IMR-90 (cell line): ENCODE data around the gene MRPL54. TPM values are rescaled to one million over a fixed set of nuclear protein-coding genes. Genes with fewer than 3 reads are reported as not detected.

Source experiments
- ATAC-seq: fragments of 200-7000 bp; cut with Tn5 transposase; 2 replicates; pipeline ENCODE4 v1.9.1; 2020; ENCODE audit warnings: low read depth, mild to moderate bottlenecking, moderate library complexity
- BruUV-seq: library from RNA; stranded (reverse); fragments of 400-500 nt; replicated peaks from 2 replicates; lab custom pipeline; 2021; lab: Mats Ljungman, UMichigan
- CTCF ChIA-PET: fragments of 300-600 bp; formaldehyde crosslinking; extraction: SDS; loops from one replicate; lab custom pipeline; 2021; ENCODE audit warnings: antibody characterized with exemption; lab: Yijun Ruan, JAX
- POLR2A ChIA-PET: fragments of 300-600 bp; sonication (Branson Sonifier 250); formaldehyde crosslinking; loops from one replicate; lab custom pipeline; 2022; ENCODE audit warnings: antibody characterized with exemption; ENCODE audit not compliant: unreplicated experiment; lab: Charles Lee
- DNase-seq: peaks from one replicate; pipeline ENCODE4 v3.0.0; 2013
- H2AFZ ChIP-seq: replicated peaks from 2 replicates; pipeline ENCODE3; 2013; ENCODE audit warnings: low read length, mild to moderate bottlenecking; ENCODE audit not compliant: poor library complexity
- H2AK5ac ChIP-seq: 2 replicates; pipeline ENCODE4 v1.6.1; 2013; ENCODE audit warnings: low read depth, low read length, inconsistent platforms
- H2AK9ac ChIP-seq: replicated peaks from 2 replicates; pipeline ENCODE3; 2013; ENCODE audit warnings: mild to moderate bottlenecking, low read depth, low read length, moderate library complexity; ENCODE audit not compliant: poor library complexity
- H2BK120ac ChIP-seq: 2 replicates; pipeline ENCODE4 v1.6.1; 2013; ENCODE audit warnings: low read depth, low read length, inconsistent platforms
- H2BK15ac ChIP-seq: 3 replicates; pipeline ENCODE4 v1.6.1; 2013; ENCODE audit warnings: low read depth, low read length, inconsistent platforms
- H2BK20ac ChIP-seq: 2 replicates; pipeline ENCODE4 v1.6.1; 2013; ENCODE audit warnings: low read depth, mild to moderate bottlenecking, inconsistent platforms, low read length, moderate library complexity
- H2BK5ac ChIP-seq: 2 replicates; pipeline ENCODE4 v1.6.1; 2013; ENCODE audit warnings: mild to moderate bottlenecking, low read depth, low read length, inconsistent platforms; ENCODE audit not compliant: poor library complexity, severe bottlenecking
- H3K14ac ChIP-seq: replicated peaks from 2 replicates; pipeline ENCODE4 v1.6.1; 2013; ENCODE audit warnings: low read depth, low read length, inconsistent platforms
- H3K18ac ChIP-seq: 2 replicates; pipeline ENCODE4 v1.6.1; 2013; ENCODE audit warnings: low read depth, low read length, control low read depth
- H3K23ac ChIP-seq: 2 replicates; pipeline ENCODE4 v1.6.1; 2013; ENCODE audit warnings: low read depth, low read length, inconsistent platforms
- H3K27ac ChIP-seq: 2 replicates; pipeline ENCODE4 v1.5.1; 2013; ENCODE audit warnings: mild to moderate bottlenecking, control low read depth, low read length; ENCODE audit not compliant: insufficient read depth
- H3K27me3 ChIP-seq: 2 replicates; pipeline ENCODE4 v1.6.1; 2013; ENCODE audit warnings: low read length; ENCODE audit not compliant: control insufficient read depth, insufficient read depth
- H3K36me3 ChIP-seq: 2 replicates; pipeline ENCODE4 v1.6.1; 2013; ENCODE audit warnings: low read length, mixed read lengths; ENCODE audit not compliant: control insufficient read depth, insufficient read depth
- H3K4ac ChIP-seq: 2 replicates; pipeline ENCODE4 v1.6.1; 2013; ENCODE audit warnings: low read depth, low read length, inconsistent platforms
- H3K4me1 ChIP-seq: 2 replicates; pipeline ENCODE4 v1.6.1; 2013; ENCODE audit warnings: low read length, mixed read lengths; ENCODE audit not compliant: control insufficient read depth, insufficient read depth
- H3K4me2 ChIP-seq: 2 replicates; pipeline ENCODE4 v1.6.1; 2013; ENCODE audit warnings: low read depth, mild to moderate bottlenecking, control low read depth, low read length, moderate library complexity
- H3K4me3 ChIP-seq: 2 replicates; pipeline ENCODE4 v1.5.1; 2013; ENCODE audit warnings: low read depth, mild to moderate bottlenecking, control low read depth, low read length, moderate library complexity; ENCODE audit not compliant: insufficient read depth
- H3K56ac ChIP-seq: 2 replicates; pipeline ENCODE4 v1.6.1; 2013; ENCODE audit warnings: low read length, inconsistent platforms; ENCODE audit not compliant: insufficient read depth; ENCODE audit errors: extremely low read depth
- H3K79me1 ChIP-seq, 2 experiments: 2 replicates each; pipeline ENCODE4 v1.6.1; 2013; ENCODE audit warnings: low read length in 2 of 2, inconsistent platforms in 1 of 2, low read depth in 1 of 2
- H3K9ac ChIP-seq: 2 replicates; pipeline ENCODE4 v1.6.1; 2013; ENCODE audit warnings: low read depth, low read length, control low read depth
- H3K9me1 ChIP-seq: 2 replicates; pipeline ENCODE4 v1.6.1; 2013; ENCODE audit warnings: low read length, inconsistent platforms; ENCODE audit not compliant: insufficient read depth
- H3K9me3 ChIP-seq: 2 replicates; pipeline ENCODE4 v1.6.1; 2013; ENCODE audit warnings: low read length; ENCODE audit not compliant: control insufficient read depth, insufficient read depth
- H4K20me1 ChIP-seq: 2 replicates; pipeline ENCODE4 v1.6.1; 2013; ENCODE audit warnings: low read length, inconsistent platforms; ENCODE audit not compliant: insufficient read depth
- H4K5ac ChIP-seq: 2 replicates; pipeline ENCODE4 v1.6.1; 2013; ENCODE audit warnings: mild to moderate bottlenecking, low read depth, low read length, control low read depth
- H4K8ac ChIP-seq, 2 experiments: 2 replicates each; pipeline ENCODE4 v1.6.1; 2013; ENCODE audit warnings: low read depth in 2 of 2, low read length in 2 of 2, control low read depth in 1 of 2, inconsistent platforms in 1 of 2
- H4K91ac ChIP-seq: 2 replicates; pipeline ENCODE4 v1.6.1; 2013; ENCODE audit warnings: low read depth, low read length, inconsistent platforms; ENCODE audit not compliant: insufficient read depth
- BHLHE40 ChIP-seq: fragments of 150-350 bp; IDR thresholded peaks from 2 replicates; pipeline ENCODE4 v1.6.1; 2016; ENCODE audit warnings: mild to moderate bottlenecking, low read depth, low read length
- CEBPB ChIP-seq: IDR thresholded peaks from 2 replicates; pipeline ENCODE4 v1.6.1; 2012; ENCODE audit warnings: low read depth, low read length, improper control_type of control experiment
- CHD1 ChIP-seq: IDR thresholded peaks from 2 replicates; pipeline ENCODE4 v1.6.1; 2012; ENCODE audit warnings: low read depth, low read length, improper control_type of control experiment
- FOS ChIP-seq: fragments of 150-350 bp; IDR thresholded peaks from 2 replicates; pipeline ENCODE4 v1.6.1; 2016; ENCODE audit warnings: low read depth, low read length
- MAFK ChIP-seq: IDR thresholded peaks from 2 replicates; pipeline ENCODE4 v1.6.1; 2012; ENCODE audit warnings: low read depth, low read length, improper control_type of control experiment
- MAZ ChIP-seq: IDR thresholded peaks from 2 replicates; pipeline ENCODE4 v1.6.1; 2012; ENCODE audit warnings: low read depth, mild to moderate bottlenecking, low read length, improper control_type of control experiment, moderate library complexity, borderline replicate concordance
- MXI1 ChIP-seq: IDR thresholded peaks from 2 replicates; pipeline ENCODE4 v1.6.1; 2012; ENCODE audit warnings: low read depth, mild to moderate bottlenecking, low read length, moderate library complexity, borderline replicate concordance
- NFE2L2 ChIP-seq: fragments of 150-350 bp; IDR thresholded peaks from 2 replicates; pipeline ENCODE4 v1.6.1; 2016; ENCODE audit warnings: low read depth, mild to moderate bottlenecking, low read length
- POLR2A ChIP-seq: IDR thresholded peaks from 2 replicates; pipeline ENCODE4 v1.6.1; 2012; ENCODE audit warnings: mild to moderate bottlenecking, low read depth, low read length
- RAD21 ChIP-seq: IDR thresholded peaks from 2 replicates; pipeline ENCODE4 v1.6.1; 2012; ENCODE audit warnings: low read length, improper control_type of control experiment
- RCOR1 ChIP-seq: IDR thresholded peaks from 2 replicates; pipeline ENCODE4 v1.6.1; 2012; ENCODE audit warnings: mild to moderate bottlenecking, low read length, improper control_type of control experiment; ENCODE audit not compliant: insufficient replicate concordance
- RFX5 ChIP-seq: IDR thresholded peaks from 2 replicates; pipeline ENCODE4 v1.8.0; 2012; ENCODE audit warnings: low read depth, mild to moderate bottlenecking, low read length, moderate library complexity
- SMC3 ChIP-seq: fragments of 150-350 bp; IDR thresholded peaks from 2 replicates; pipeline ENCODE4 v1.6.1; 2016; ENCODE audit warnings: low read depth, mild to moderate bottlenecking, antibody characterized with exemption, low read length, moderate library complexity
- WGBS, 2 experiments: methylation state at CpG; one replicate each; pipeline versions ENCODE4 v1.1.5 to v1.1.7; 2013; ENCODE audit warnings: missing lambda C conversion rate in 2 of 2; ENCODE audit not compliant: insufficient read length in 1 of 2; ENCODE audit errors: extremely low coverage in 2 of 2; 5-methylcytosine and 5-hydroxymethylcytosine counted together
- dilution Hi-C: fragments of 300-500 bp; cut with HindIII; formaldehyde crosslinking; loops from one replicate; pipeline ENCODE4 v1.14.3; 2018; ENCODE audit warnings: low sequenced_read_pairs; ENCODE audit not compliant: unreplicated experiment
- in situ Hi-C: fragments of 300-500 bp; cut with MboI; formaldehyde crosslinking; loops from 3 replicates; pipeline ENCODE4 v1.14.3; 2019; ENCODE audit warnings: low sequenced_read_pairs, inconsistent platforms, mixed read lengths
- intact Hi-C: fragments of 100-400 bp; cut with micrococcal nuclease; formaldehyde crosslinking; loops from 2 replicates; pipeline ENCODE4 v1.10.0; 2022
- polyA plus RNA-seq, 3 experiments: library from polyadenylated mRNA; depleted of rRNA; stranded (reverse); fragments of >200 nt; gene quantifications; 2 replicates each; pipeline ENCODE4 v1.2.3, GENCODE V29; 2012; ENCODE audit warnings: low replicate concordance in 1 of 3
- total RNA-seq: library from RNA; depleted of rRNA; stranded (reverse); fragments of >200 nt; gene quantifications from 2 replicates; pipeline ENCODE4 v1.2.3, GENCODE V29; 2012
- TF ChIP-seq, protein P1 (sequence below): fragments of 150-350 bp; IDR thresholded peaks from 2 replicates; pipeline ENCODE4 v1.6.1; 2016; ENCODE audit warnings: low read depth, mild to moderate bottlenecking, low read length, moderate library complexity, borderline replicate concordance
- TF ChIP-seq, protein P2 (sequence below): fragments of 150-350 bp; IDR thresholded peaks from 2 replicates; pipeline ENCODE4 v1.6.1; 2017; ENCODE audit warnings: mild to moderate bottlenecking, antibody characterized with exemption, low read length, low read depth

The MRPL54 gene
- total and polyA plus RNA-seq, 2 of the 4 experiments (the other 2 are of a cell fraction) = 55.9 to 75.7 TPM

DNA sequence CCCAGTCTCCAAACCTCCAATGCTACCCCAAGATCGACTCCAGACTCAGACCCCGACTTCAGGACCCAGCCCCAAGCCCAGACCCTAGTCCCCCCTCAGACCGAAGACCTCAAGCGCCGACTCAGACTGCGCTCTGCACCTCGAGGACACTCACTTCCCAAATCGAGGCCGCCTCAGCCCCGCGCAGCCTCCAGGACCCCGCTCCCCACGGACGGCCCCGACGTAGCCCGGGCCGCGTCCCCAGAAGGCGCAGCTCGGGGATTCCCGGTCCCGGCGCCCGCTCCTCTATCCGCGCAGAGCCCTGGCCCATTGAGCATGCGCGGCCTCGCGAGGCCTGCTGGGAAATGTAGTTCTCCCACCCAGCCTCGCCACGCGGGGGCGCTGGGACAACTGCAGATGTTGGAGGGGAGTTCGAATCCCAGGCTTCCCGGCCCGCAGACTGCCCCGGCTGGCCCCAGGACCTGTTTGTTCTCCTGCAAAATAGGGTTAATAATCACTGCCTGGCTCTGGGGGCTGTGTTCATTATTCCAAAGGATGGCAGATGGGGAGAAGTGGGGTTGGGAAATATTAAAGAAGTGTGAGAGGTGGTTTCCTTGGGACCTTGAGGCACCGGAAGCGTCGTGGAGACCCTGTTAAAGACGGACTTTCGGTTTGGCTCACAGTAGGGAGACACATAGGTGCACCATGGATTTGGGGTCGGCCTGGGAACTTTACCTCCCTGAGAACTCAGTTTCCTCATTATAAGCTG is 926 bp upstream of the MRPL54 start, which contains the start of gene APBA3:
Gene APBA3, minus strand, starts transcription at position 311 of the 748 bp plus-strand sequence. CDS start 1,428 bp downstream, outside the sequence.
- in situ Hi-C loops = no loop called here
- TF ChIP-seq FOS (no peak), NFE2L2 (no peak), MAZ (peak; percentile 56; the same call in 1 of the 2 replicates), RFX5 (no peak), SMC3 (no peak), RAD21 (no peak), BHLHE40 (no peak), CHD1 (no peak), POLR2A (peak; percentile 66; the same call in 1 of the 2 replicates), CEBPB (no peak), RCOR1 (no peak), MAFK (no peak), MXI1 (no peak; the same call in 1 of the 2 replicates)
- TF ChIP-seq, protein P1, sequence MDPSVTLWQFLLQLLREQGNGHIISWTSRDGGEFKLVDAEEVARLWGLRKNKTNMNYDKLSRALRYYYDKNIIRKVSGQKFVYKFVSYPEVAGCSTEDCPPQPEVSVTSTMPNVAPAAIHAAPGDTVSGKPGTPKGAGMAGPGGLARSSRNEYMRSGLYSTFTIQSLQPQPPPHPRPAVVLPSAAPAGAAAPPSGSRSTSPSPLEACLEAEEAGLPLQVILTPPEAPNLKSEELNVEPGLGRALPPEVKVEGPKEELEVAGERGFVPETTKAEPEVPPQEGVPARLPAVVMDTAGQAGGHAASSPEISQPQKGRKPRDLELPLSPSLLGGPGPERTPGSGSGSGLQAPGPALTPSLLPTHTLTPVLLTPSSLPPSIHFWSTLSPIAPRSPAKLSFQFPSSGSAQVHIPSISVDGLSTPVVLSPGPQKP = no peak
- TF ChIP-seq, protein P2, sequence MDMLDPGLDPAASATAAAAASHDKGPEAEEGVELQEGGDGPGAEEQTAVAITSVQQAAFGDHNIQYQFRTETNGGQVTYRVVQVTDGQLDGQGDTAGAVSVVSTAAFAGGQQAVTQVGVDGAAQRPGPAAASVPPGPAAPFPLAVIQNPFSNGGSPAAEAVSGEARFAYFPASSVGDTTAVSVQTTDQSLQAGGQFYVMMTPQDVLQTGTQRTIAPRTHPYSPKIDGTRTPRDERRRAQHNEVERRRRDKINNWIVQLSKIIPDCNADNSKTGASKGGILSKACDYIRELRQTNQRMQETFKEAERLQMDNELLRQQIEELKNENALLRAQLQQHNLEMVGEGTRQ = peak; percentile 36; the same call in 1 of the 2 replicates

More for the DNA sequence above, 926 bp upstream of the MRPL54 start, which contains the start of gene APBA3:
- dilution Hi-C loops (no loop called here), intact Hi-C loops (no loop called here)
- CTCF ChIA-PET = interaction anchor here (0.5 to 0.7 kb wide), 2 partner anchors 30 to 227 kb away, joined by 3 to 4 read pairs; no protein-coding TSS in a partner anchor
- Histone ChIP-seq H4K91ac (peak within 1 kb of the TSS; percentile 80), H2BK5ac (peak within 1 kb of the TSS; percentile 93), H3K36me3 (peaks cover 10% of the 10 kb centered on the region; the same call in 1 of the 2 replicates), H3K56ac (peak within 1 kb of the TSS; percentile 83), H4K5ac (peak within 1 kb of the TSS; percentile 76), H3K27ac (peak within 1 kb of the TSS; percentile 97), H3K23ac (peak within 1 kb of the TSS; percentile 87), H3K9me1 (peaks cover 3% of the 10 kb centered on the region; the same call in 1 of the 2 replicates), H3K79me1 (peaks cover 18 to 36% of the 10 kb centered on the region in 2 experiments), H3K18ac (peak within 1 kb of the TSS; percentile 35), H4K8ac (peak within 1 kb of the TSS; percentile 80 to 97), H3K4me3 (peak within 1 kb of the TSS; percentile 87), H2BK15ac (peak within 1 kb of the TSS; percentile 25; the same call in 1 of the 3 replicates), H3K9me3 (no peaks in the 10 kb centered on the region), H3K4me2 (peak within 1 kb of the TSS; percentile 89), H3K14ac (peak within 1 kb of the TSS; percentile 96), H2AK5ac (peak within 1 kb of the TSS; percentile 96), H3K9ac (peak within 1 kb of the TSS; percentile 95), H2AK9ac (peak within 1 kb of the TSS; percentile 98), H2BK120ac (peak within 1 kb of the TSS; percentile 41; the same call in 1 of the 2 replicates), H4K20me1 (no peaks in the 10 kb centered on the region), H3K4me1 (peaks cover 2% of the 10 kb centered on the region; the same call in 1 of the 2 replicates), H3K27me3 (no peaks in the 10 kb centered on the region), H2AFZ (peak within 1 kb of the TSS; percentile 99), H3K4ac (peak within 1 kb of the TSS; percentile 92), H2BK20ac (0 out of 2 replicates have a peak within 1 kb of the TSS, but pooled peaks have one; percentile 12)
- ATAC-seq = peak; percentile 62
- WGBS, 2 experiments = 0% methylated on average over 15 of the region's 45 CpGs; no CpG with 5 or more reads in 1 of the 2 experiments
- peak; percentile 83 for DNase-seq
- no TSS peak for BruUV-seq
- POLR2A ChIA-PET = no interaction called here
